ENCODE measurements around the gene RITA1.

GRCh38 chr12:113233967-113234366, 48.4 kb downstream of the RITA1 start:
- TF ChIP-seq CTCF (IDR thresholded peaks at IDR 0.05), result no peak
- no peak for TF ChIP-seq EZH2 (IDR thresholded peaks at IDR 0.05; ENCODE audit: borderline replicate concordance, insufficient read depth, low read depth, low read length, poor library complexity, severe bottlenecking)
